DND-41 (cell line): ENCODE measurements around the gene SIX1.

ENCODE experiments used
- EZH2 ChIP-seq: IDR thresholded peaks from 3 replicates; pipeline ENCODE4 v1.6.1; 2012; ENCODE audit warnings: borderline replicate concordance, low read depth, mild to moderate bottlenecking, moderate library complexity, low read length, inconsistent platforms; ENCODE audit not compliant: severe bottlenecking
- TF ChIP-seq, protein P1 (sequence below): IDR thresholded peaks from 2 replicates; pipeline ENCODE4 v1.5.1; 2012; ENCODE audit warnings: borderline replicate concordance, low read length, moderate library complexity, mild to moderate bottlenecking; ENCODE audit not compliant: poor library complexity, severe bottlenecking; ENCODE audit errors: extremely low read depth

- TF ChIP-seq, protein P1, sequence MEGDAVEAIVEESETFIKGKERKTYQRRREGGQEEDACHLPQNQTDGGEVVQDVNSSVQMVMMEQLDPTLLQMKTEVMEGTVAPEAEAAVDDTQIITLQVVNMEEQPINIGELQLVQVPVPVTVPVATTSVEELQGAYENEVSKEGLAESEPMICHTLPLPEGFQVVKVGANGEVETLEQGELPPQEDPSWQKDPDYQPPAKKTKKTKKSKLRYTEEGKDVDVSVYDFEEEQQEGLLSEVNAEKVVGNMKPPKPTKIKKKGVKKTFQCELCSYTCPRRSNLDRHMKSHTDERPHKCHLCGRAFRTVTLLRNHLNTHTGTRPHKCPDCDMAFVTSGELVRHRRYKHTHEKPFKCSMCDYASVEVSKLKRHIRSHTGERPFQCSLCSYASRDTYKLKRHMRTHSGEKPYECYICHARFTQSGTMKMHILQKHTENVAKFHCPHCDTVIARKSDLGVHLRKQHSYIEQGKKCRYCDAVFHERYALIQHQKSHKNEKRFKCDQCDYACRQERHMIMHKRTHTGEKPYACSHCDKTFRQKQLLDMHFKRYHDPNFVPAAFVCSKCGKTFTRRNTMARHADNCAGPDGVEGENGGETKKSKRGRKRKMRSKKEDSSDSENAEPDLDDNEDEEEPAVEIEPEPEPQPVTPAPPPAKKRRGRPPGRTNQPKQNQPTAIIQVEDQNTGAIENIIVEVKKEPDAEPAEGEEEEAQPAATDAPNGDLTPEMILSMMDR: no peak
- no peak for TF ChIP-seq EZH2
Measured at GRCh38 chr14:60641742-60642269, 7.5 kb downstream of the SIX1 start.
